Naive thymus-derived CD8-positive, alpha-beta T cell (primary cell): Measurements from ENCODE around the gene MRPL49. TPM values are rescaled to one million over a fixed set of nuclear protein-coding genes. Genes with fewer than 3 reads are reported as not detected.

Experiments used
- ATAC-seq, 2 donors: fragments of 150-1000 bp; cut with Tn5 transposase in 1 of 2; sonication (Bioruptor Pico), chemical (Tn5 transposase) in 1 of 2; 1 replicate in 1 of 2; 2 replicates in 1 of 2; pipeline ENCODE4 v1.10.0; 2021; ENCODE audit warnings: mild to moderate bottlenecking in 2 of 2, moderate library complexity in 2 of 2
- POLR2A ChIA-PET: fragments of 350-600 bp; sonication (Branson Sonifier 250); formaldehyde crosslinking; loops from one replicate; lab custom pipeline; 2021; ENCODE audit warnings: antibody characterized with exemption; lab: Charles Lee
- DNase-seq, 10 donors: peaks; one replicate each; pipeline versions ENCODE4 v3.0.0 to v3.0.0-alpha.2; 2020 to 2022
- H3K27ac Mint-ChIP-seq, 10 donors: one replicate each; pipeline ENCODE4 v1.8.0; 2020 to 2022; ENCODE audit warnings: mild to moderate bottlenecking in 10 of 10, mixed read lengths in 10 of 10, moderate library complexity in 4 of 10, inconsistent platforms in 1 of 10
- H3K27me3 Mint-ChIP-seq, 5 donors: one replicate each; pipeline ENCODE4 v1.8.0; 2021 to 2022; ENCODE audit warnings: mixed read lengths in 5 of 5
- H3K36me3 Mint-ChIP-seq, 3 donors: one replicate each; pipeline ENCODE4 v1.8.0; 2020 to 2022; ENCODE audit warnings: mixed read lengths in 3 of 3, mild to moderate bottlenecking in 2 of 3, inconsistent platforms in 1 of 3
- H3K4me1 Mint-ChIP-seq, 4 donors: one replicate each; pipeline ENCODE4 v1.8.0; 2021 to 2022; ENCODE audit warnings: mixed read lengths in 4 of 4
- H3K4me3 Mint-ChIP-seq, 10 donors: one replicate each; pipeline ENCODE4 v1.8.0; 2020 to 2022; ENCODE audit warnings: mild to moderate bottlenecking in 10 of 10, mixed read lengths in 10 of 10, moderate library complexity in 6 of 10, inconsistent platforms in 1 of 10
- H3K9me3 Mint-ChIP-seq, 9 donors: one replicate each; pipeline ENCODE4 v1.8.0; 2020 to 2022; ENCODE audit warnings: mixed read lengths in 9 of 9, mild to moderate bottlenecking in 3 of 9, inconsistent platforms in 1 of 9, moderate library complexity in 1 of 9
- polyA plus RNA-seq, 3 donors: library from polyadenylated mRNA; unstranded; fragments of 300-500 nt; fragmentation: Illumina TruSeq; gene quantifications; one replicate each; pipeline ENCODE4 v1.2.3, GENCODE V29; 2021
- total RNA-seq, 8 experiments: library from RNA in 2 of 8; stranded (reverse) in 2 of 8; gene quantifications; one replicate each; pipeline ENCODE4 v1.2.3 and lab custom pipeline; 2021 to 2026

Gene MRPL49
- 10 to 100 TPM; 76.0 to 76.2 TPM for total RNA-seq
- 10 to 100 TPM; 78.9 to 96.9 (median 90.1) TPM for polyA plus RNA-seq
- 43.7 to 80.8 (median 68.4) reads per million in 6 experiments for total RNA-seq (lab: John Stamatoyannopoulos, UW)

- peaks cover 3 to 66% (median 6%) of the 10 kb centered on the region in 3 donors for H3K36me3 Mint-ChIP-seq
- no peaks in the 10 kb centered on the region for H3K9me3 Mint-ChIP-seq
- POLR2A ChIA-PET: interaction anchor here (0.5 to 7.5 kb wide), 34 partner anchors 9 to 776 kb away, joined by 3 to 135 read pairs (median 5); partner anchors contain the start of genes ARL2, CAPN1, CDCA5 and DPF2
These were observed at the start of gene MRPL49, which contains the start of gene FAU for GRCh38 chr11:65121865-65122696. TSS of gene MRPL49 (plus strand) at chr11:65122321. CDS start at chr11:65122347, 26 bp downstream. TSS of gene FAU (minus strand) at chr11:65122134. CDS start at chr11:65121813, 321 bp downstream.

GRCh38 chr11:65072631-65072966 lies 49.5 kb upstream of the MRPL49 start:
- H3K36me3 Mint-ChIP-seq: no peaks in the 10 kb centered on the region
- no peaks in the 10 kb centered on the region for H3K9me3 Mint-ChIP-seq
- POLR2A ChIA-PET: interaction anchor here (0.7 to 0.9 kb wide), 2 partner anchors 8 to 50 kb away, joined by 3 to 5 read pairs; partner anchors contain the start of genes FAU and MRPL49
- H3K27ac Mint-ChIP-seq: no peak overlapping the region
- ATAC-seq (no peak), DNase-seq (no peak)
- no peak overlapping the region for H3K4me3 Mint-ChIP-seq
- H3K27me3 Mint-ChIP-seq: no peaks in the 10 kb centered on the region
- peaks cover 0 to 2% (median 0%) of the 10 kb centered on the region in 4 donors for H3K4me1 Mint-ChIP-seq

More at GRCh38 chr11:65121865-65122696, at the start of gene MRPL49, which contains the start of gene FAU:
- Mint-ChIP-seq H3K27ac (peak within 1 kb of the TSS; percentile 98 to 100 (median 100)), H3K4me3 (peak within 1 kb of the TSS; percentile 96 to 100 (median 98)), H3K27me3 (no peaks in the 10 kb centered on the region), H3K4me1 (peaks cover 16 to 54% (median 41%) of the 10 kb centered on the region in 4 donors)
- peak; percentile 89 to 99 (median 98) for DNase-seq
- ATAC-seq: peak; percentile 80 to 83

- Mint-ChIP-seq H3K4me3 (no peak overlapping the region), H3K27me3 (no peaks in the 10 kb centered on the region), H3K4me1 (peaks cover 4 to 10% (median 6%) of the 10 kb centered on the region in 4 donors), H3K27ac (peak overlapping the region in 2 of 10 donors; percentile 70 to 84), H3K36me3 (no peaks in the 10 kb centered on the region), H3K9me3 (no peaks in the 10 kb centered on the region)
- POLR2A ChIA-PET: interaction anchor here (0.9 kb wide), 1 partner anchor 63 kb away, joined by 3 read pairs; the partner anchor contains the start of gene ARL2
- no peak for ATAC-seq
- no peak for DNase-seq
These were observed 44.7 kb upstream of the MRPL49 start for GRCh38 chr11:65077451-65077850.

- POLR2A ChIA-PET: no interaction called here
- ATAC-seq (peak; percentile 99 to 100), DNase-seq (peak; percentile 43 to 81 (median 62))
- H3K9me3 Mint-ChIP-seq: no peaks in the 10 kb centered on the region
- no peak overlapping the region for H3K4me3 Mint-ChIP-seq
- peaks cover 4 to 15% (median 6%) of the 10 kb centered on the region in 4 donors for H3K4me1 Mint-ChIP-seq
- H3K36me3 Mint-ChIP-seq: no peaks in the 10 kb centered on the region
- H3K27ac Mint-ChIP-seq: peak overlapping the region in 7 of 10 donors; percentile 33 to 86 (median 62)
- H3K27me3 Mint-ChIP-seq: no peaks in the 10 kb centered on the region
These were observed 44.0 kb upstream of the MRPL49 start for GRCh38 chr11:65078151-65078550.

- POLR2A ChIA-PET: interaction anchor here (0.6 to 0.9 kb wide), 4 partner anchors 38 to 1208 kb away, joined by 3 to 5 read pairs (median 4); partner anchors contain the start of genes ARL2 and SAC3D1
- H3K27me3 Mint-ChIP-seq: peaks cover 0 to under 1% (median 0%) of the 10 kb centered on the region in 5 donors
- H3K27ac Mint-ChIP-seq: peak overlapping the region in 1 of 10 donors; percentile 62
- ATAC-seq (no peak), DNase-seq (no peak)
- H3K4me3 Mint-ChIP-seq: no peak overlapping the region
- peaks cover 6 to 22% (median 13%) of the 10 kb centered on the region in 4 donors for H3K4me1 Mint-ChIP-seq
- no peaks in the 10 kb centered on the region for H3K9me3 Mint-ChIP-seq
- no peaks in the 10 kb centered on the region for H3K36me3 Mint-ChIP-seq
These were observed 43.3 kb upstream of the MRPL49 start for GRCh38 chr11:65078786-65079342.

GRCh38 chr11:65083134-65083833 lies 38.8 kb upstream of the MRPL49 start:
- peaks cover 16 to 36% (median 28%) of the 10 kb centered on the region in 4 donors for H3K4me1 Mint-ChIP-seq
- peaks cover 0 to 22% (median 0%) of the 10 kb centered on the region in 3 donors for H3K36me3 Mint-ChIP-seq
- POLR2A ChIA-PET: interaction anchor here (0.6 to 4.6 kb wide), 11 partner anchors 12 to 83 kb away, joined by 3 to 48 read pairs (median 3); partner anchors contain the start of genes FAU, MRPL49, SAC3D1 and SNX15
- ATAC-seq (no peak), DNase-seq (no peak)
- no peaks in the 10 kb centered on the region for H3K9me3 Mint-ChIP-seq
- H3K27ac Mint-ChIP-seq: peak overlapping the region; percentile 83 to 99 (median 97)
- H3K4me3 Mint-ChIP-seq: peak overlapping the region; percentile 86 to 99 (median 92)
- peaks cover 0 to 2% (median 0%) of the 10 kb centered on the region in 5 donors for H3K27me3 Mint-ChIP-seq

- peaks cover 18 to 31% (median 27%) of the 10 kb centered on the region in 4 donors for H3K4me1 Mint-ChIP-seq
- H3K9me3 Mint-ChIP-seq: no peaks in the 10 kb centered on the region
- POLR2A ChIA-PET: interaction anchor here (1.0 to 4.6 kb wide), 8 partner anchors 11 to 57 kb away, joined by 3 to 48 read pairs (median 5); partner anchors contain the start of genes FAU, MRPL49, SAC3D1 and SNX15
- H3K4me3 Mint-ChIP-seq: peak within 1 kb of the TSS; percentile 86 to 99 (median 92)
- peak; percentile 88 to 92 for ATAC-seq
- peaks cover 0 to 2% (median 0%) of the 10 kb centered on the region in 5 donors for H3K27me3 Mint-ChIP-seq
- peaks cover 0 to 29% (median under 1%) of the 10 kb centered on the region in 3 donors for H3K36me3 Mint-ChIP-seq
- DNase-seq: peak; percentile 92 to 98 (median 96)
- H3K27ac Mint-ChIP-seq: peak within 1 kb of the TSS; percentile 91 to 99 (median 98)
These were observed 38.1 kb upstream of the MRPL49 start, which contains the start of the genes CDCA5 and ZFPL1 for GRCh38 chr11:65083834-65084597. TSS of gene CDCA5 (minus strand) at chr11:65084040. CDS start at chr11:65083978, 62 bp downstream. TSS of gene ZFPL1 (plus strand) at chr11:65084222. CDS start at chr11:65084699, 477 bp downstream.

- Mint-ChIP-seq H3K27ac (peak overlapping the region; percentile 91 to 99 (median 98)), H3K27me3 (peaks cover 0 to 2% (median 0%) of the 10 kb centered on the region in 5 donors), H3K9me3 (no peaks in the 10 kb centered on the region), H3K36me3 (peaks cover 0 to 32% (median 2%) of the 10 kb centered on the region in 3 donors), H3K4me3 (peak overlapping the region; percentile 86 to 99 (median 92)), H3K4me1 (peaks cover 18 to 31% (median 27%) of the 10 kb centered on the region in 4 donors)
- POLR2A ChIA-PET: interaction anchor here (1.4 to 4.6 kb wide), 6 partner anchors 11 to 70 kb away, joined by 3 to 48 read pairs (median 12); partner anchors contain the start of genes ARL2, FAU, MRPL49 and TM7SF2
- DNase-seq (no peak), ATAC-seq (no peak)
These were observed 37.3 kb upstream of the MRPL49 start for GRCh38 chr11:65084598-65085375.

- Mint-ChIP-seq H3K4me3 (peak overlapping the region; percentile 86 to 99 (median 92)), H3K9me3 (no peaks in the 10 kb centered on the region), H3K27ac (peak overlapping the region in 9 of 10 donors; percentile 25 to 99 (median 97)), H3K36me3 (peaks cover 0 to 32% (median 2%) of the 10 kb centered on the region in 3 donors), H3K27me3 (peaks cover 0 to 2% (median 0%) of the 10 kb centered on the region in 5 donors), H3K4me1 (peaks cover 18 to 31% (median 27%) of the 10 kb centered on the region in 4 donors)
- POLR2A ChIA-PET: interaction anchor here (1.4 to 4.6 kb wide), 5 partner anchors 10 to 71 kb away, joined by 3 to 48 read pairs (median 12); partner anchors contain the start of genes ARL2, TM7SF2, VPS51 and ZNHIT2
- DNase-seq (no peak), ATAC-seq (no peak)
These were observed 36.7 kb upstream of the MRPL49 start for GRCh38 chr11:65085446-65085845.

GRCh38 chr11:65086809-65087208 lies 35.3 kb upstream of the MRPL49 start:
- Mint-ChIP-seq H3K27me3 (peaks cover 0 to 2% (median 0%) of the 10 kb centered on the region in 5 donors), H3K4me1 (peaks cover 17 to 31% (median 27%) of the 10 kb centered on the region in 4 donors), H3K36me3 (peaks cover 0 to 32% (median 2%) of the 10 kb centered on the region in 3 donors), H3K9me3 (no peaks in the 10 kb centered on the region), H3K27ac (peak overlapping the region in 2 of 10 donors; percentile 20 to 49), H3K4me3 (peak overlapping the region in 2 of 10 donors; percentile 44 to 55)
- POLR2A ChIA-PET: interaction anchor here (3.2 to 4.6 kb wide), 2 partner anchors 9 to 25 kb away, joined by 18 to 48 read pairs; partner anchors contain the start of genes TM7SF2 and VPS51
- DNase-seq (no peak), ATAC-seq (no peak)
